SU-DHL-6 (cell line): ENCODE results near the gene ROCK2.

Source experiments
- EZH2phosphoT487 ChIP-seq: fragments of 200-600 bp; sonication (generic), shearing (Covaris generic); conservative IDR thresholded peaks from 2 replicates; pipeline ENCODE4 v1.6.1; 2018; ENCODE audit warnings: mild to moderate bottlenecking, antibody characterized with exemption, low read length, moderate library complexity, mixed read lengths
- TF ChIP-seq, protein P1 (sequence below): fragments of 200-600 bp; sonication (generic); IDR thresholded peaks from one replicate; pipeline ENCODE4 v1.5.1; 2017; ENCODE audit warnings: antibody characterized with exemption, mild to moderate bottlenecking, low read length, moderate library complexity; ENCODE audit not compliant: insufficient read depth, poor library complexity, severe bottlenecking

DNA sequence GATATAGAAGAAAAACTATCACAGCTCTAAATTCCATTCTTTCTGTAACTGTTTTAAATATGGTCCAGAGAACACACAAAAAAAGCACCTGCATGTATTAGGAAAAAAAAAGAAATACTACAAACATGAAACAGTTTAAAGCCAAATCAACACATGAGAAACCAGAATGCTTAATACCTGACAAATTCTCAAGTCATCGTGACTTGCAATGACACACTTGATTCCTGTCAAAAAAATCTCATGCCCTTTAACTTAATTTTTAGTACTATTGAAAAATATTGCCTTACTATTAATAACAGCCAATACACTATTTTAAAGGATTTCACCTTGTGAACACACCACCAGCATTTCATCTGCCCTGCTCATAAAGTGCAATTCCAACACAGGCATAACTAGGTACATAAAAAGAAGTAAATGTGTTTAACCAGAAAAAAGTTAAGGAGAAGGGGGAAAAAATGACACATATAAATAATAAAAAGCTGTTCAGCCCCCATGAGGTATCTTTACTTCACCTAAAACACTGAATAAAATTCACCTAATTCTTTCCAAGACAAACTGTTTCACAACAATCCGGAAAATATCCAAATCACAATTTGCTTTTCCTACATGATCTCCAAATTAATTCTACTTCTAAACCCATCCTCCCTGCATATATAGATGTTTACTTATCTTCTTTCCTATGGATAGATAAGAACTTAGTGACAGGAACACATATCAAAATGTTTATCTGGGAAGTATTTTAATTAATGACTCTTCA lies 10.8 kb downstream of the ROCK2 start:
- TF ChIP-seq, protein P1, sequence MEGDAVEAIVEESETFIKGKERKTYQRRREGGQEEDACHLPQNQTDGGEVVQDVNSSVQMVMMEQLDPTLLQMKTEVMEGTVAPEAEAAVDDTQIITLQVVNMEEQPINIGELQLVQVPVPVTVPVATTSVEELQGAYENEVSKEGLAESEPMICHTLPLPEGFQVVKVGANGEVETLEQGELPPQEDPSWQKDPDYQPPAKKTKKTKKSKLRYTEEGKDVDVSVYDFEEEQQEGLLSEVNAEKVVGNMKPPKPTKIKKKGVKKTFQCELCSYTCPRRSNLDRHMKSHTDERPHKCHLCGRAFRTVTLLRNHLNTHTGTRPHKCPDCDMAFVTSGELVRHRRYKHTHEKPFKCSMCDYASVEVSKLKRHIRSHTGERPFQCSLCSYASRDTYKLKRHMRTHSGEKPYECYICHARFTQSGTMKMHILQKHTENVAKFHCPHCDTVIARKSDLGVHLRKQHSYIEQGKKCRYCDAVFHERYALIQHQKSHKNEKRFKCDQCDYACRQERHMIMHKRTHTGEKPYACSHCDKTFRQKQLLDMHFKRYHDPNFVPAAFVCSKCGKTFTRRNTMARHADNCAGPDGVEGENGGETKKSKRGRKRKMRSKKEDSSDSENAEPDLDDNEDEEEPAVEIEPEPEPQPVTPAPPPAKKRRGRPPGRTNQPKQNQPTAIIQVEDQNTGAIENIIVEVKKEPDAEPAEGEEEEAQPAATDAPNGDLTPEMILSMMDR, result no peak
- TF ChIP-seq EZH2phosphoT487, result no peak
